Measurements from ENCODE around the gene CAMK2A.

CAMK2A gene

DNA sequence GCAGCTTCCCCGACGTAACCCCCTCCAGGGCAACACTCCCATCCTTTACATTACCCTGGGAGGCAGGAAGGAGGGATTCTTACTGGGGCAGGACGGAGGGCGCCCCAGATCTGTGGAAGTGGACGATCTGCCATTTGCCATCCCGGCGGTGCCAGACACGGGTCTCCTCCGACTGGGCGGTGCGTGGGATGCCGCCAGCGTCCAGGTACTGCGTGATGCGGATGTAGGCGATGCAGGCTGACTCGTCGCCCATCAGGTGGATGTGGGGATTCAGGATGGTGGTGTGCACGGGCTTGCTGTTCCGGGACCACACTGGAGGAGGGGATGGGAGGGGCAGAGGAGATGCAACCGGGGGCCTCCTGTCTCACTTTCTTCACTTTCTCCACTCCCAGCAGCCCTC, 66.7 kb downstream of the CAMK2A start:
- intact Hi-C loops (cut with DNase I; ENCODE audit: low total_unique reads), result no loop called here
- no peak for TF ChIP-seq CTCF (IDR thresholded peaks at IDR 0.05)
- no peak for DNase-seq
- no peaks in the 10 kb centered on the region for H3K36me3 ChIP-seq
- H3K27me3 ChIP-seq, result no peaks in the 10 kb centered on the region
- H3K27ac ChIP-seq, result no peak overlapping the region
- H3K4me3 ChIP-seq, result no peak overlapping the region
- peaks cover 0 to 2% (median 0%) of the 10 kb centered on the region in 4 donors for H3K4me1 ChIP-seq
- H3K9me3 ChIP-seq, result no peaks in the 10 kb centered on the region

DNA sequence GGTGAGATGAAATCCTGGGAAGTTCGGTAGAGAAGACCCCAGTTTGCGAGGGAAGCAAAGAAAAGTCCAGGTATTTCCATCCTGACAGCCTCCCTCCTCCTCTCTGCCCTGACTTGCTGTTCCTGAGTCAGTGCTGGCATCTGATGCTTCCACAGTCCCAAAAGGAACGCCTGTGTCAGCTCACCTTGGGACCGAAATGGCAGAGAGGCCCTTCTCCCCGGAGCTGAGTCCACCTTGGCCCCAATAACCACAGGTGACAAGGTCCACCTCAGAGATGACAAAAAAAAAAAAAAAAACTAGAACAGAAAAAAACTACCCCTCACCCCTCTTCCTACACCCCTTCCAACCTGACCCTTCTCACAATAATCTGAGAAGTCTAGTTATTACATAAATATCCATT, 68.1 kb downstream of the CAMK2A start:
- no peaks in the 10 kb centered on the region for H3K36me3 ChIP-seq
- H3K4me1 ChIP-seq, result peaks cover 0 to 4% (median 0%) of the 10 kb centered on the region in 4 donors
- no peak for TF ChIP-seq CTCF (IDR thresholded peaks at IDR 0.05)
- no peaks in the 10 kb centered on the region for H3K27me3 ChIP-seq
- DNase-seq, result no peak
- no peak overlapping the region for H3K4me3 ChIP-seq
- intact Hi-C loops (cut with DNase I; ENCODE audit: low total_unique reads), result no loop called here
- no peaks in the 10 kb centered on the region for H3K9me3 ChIP-seq
- H3K27ac ChIP-seq, result no peak overlapping the region

- no peak for TF ChIP-seq CTCF (IDR thresholded peaks at IDR 0.05)
- Histone ChIP-seq H3K4me3 (no peak overlapping the region), H3K36me3 (no peaks in the 10 kb centered on the region), H3K27ac (no peak overlapping the region), H3K27me3 (no peaks in the 10 kb centered on the region), H3K9me3 (no peaks in the 10 kb centered on the region), H3K4me1 (peaks cover 0 to 8% (median 2%) of the 10 kb centered on the region in 4 donors)
- intact Hi-C loops (cut with DNase I; ENCODE audit: low total_unique reads), result loop anchor here (2.0 kb wide), 1 partner anchor 89 kb away; no protein-coding TSS in a partner anchor
- DNase-seq, result no peak
Measured at GRCh38 chr5:150219861-150220260, 69.7 kb downstream of the CAMK2A start.

DNA sequence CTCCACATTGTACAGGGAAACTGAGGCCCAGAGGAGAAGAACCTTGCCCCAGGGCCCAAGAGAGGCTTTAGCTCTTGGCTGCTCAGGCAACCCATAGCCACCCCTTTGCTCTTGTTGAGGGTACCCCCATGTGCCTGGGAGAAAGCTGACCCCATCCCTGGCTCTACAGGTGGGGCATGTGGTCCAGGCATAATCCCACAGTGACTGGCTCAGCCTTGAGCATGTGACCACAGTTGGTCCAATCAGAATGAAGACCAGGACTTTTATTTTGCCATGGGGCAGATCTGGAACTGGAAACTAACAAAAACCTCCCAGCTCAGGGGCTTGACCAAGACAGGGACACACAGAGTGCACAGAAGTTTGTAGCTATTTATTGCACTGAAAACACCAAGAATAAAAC, 70.4 kb downstream of the CAMK2A start:
- no peak overlapping the region for H3K4me3 ChIP-seq
- no peaks in the 10 kb centered on the region for H3K36me3 ChIP-seq
- TF ChIP-seq CTCF (IDR thresholded peaks at IDR 0.05), result no peak
- no peak overlapping the region for H3K27ac ChIP-seq
- peaks cover 0 to 16% (median 6%) of the 10 kb centered on the region in 4 donors for H3K4me1 ChIP-seq
- no peaks in the 10 kb centered on the region for H3K27me3 ChIP-seq
- H3K9me3 ChIP-seq, result no peaks in the 10 kb centered on the region
- intact Hi-C loops (cut with DNase I; ENCODE audit: low total_unique reads), result loop anchor here (2.0 kb wide), 1 partner anchor 88 kb away; no protein-coding TSS in a partner anchor
- DNase-seq, result no peak

GRCh38 chr5:150218693-150219035, 70.9 kb downstream of the CAMK2A start:
- H3K4me1 ChIP-seq, result peaks cover 0 to 20% (median 11%) of the 10 kb centered on the region in 4 donors
- intact Hi-C loops (cut with DNase I; ENCODE audit: low total_unique reads), result loop anchor here (2.0 kb wide), 1 partner anchor 88 kb away; no protein-coding TSS in a partner anchor
- TF ChIP-seq CTCF (IDR thresholded peaks at IDR 0.05), result no peak
- H3K27ac ChIP-seq, result no peak overlapping the region
- no peaks in the 10 kb centered on the region for H3K36me3 ChIP-seq
- no peaks in the 10 kb centered on the region for H3K27me3 ChIP-seq
- no peak overlapping the region for H3K4me3 ChIP-seq
- DNase-seq, result no peak
- H3K9me3 ChIP-seq, result no peaks in the 10 kb centered on the region
